Dendritic cell treated with granulocyte-macrophage colony-stimulating factor and Interleukin-4, amounts not matched to agents 40 ng/mL and 50 ng/mL, for 4 days (primary cell): ENCODE data around the gene RASA3.
"Not testable (repeated sequence)": the region's sequence is repeated elsewhere in the genome, so short reads cannot be mapped to it uniquely, and the experiment has no call there.

ENCODE experiments used
- H3K27ac Mint-ChIP-seq: one replicate; pipeline ENCODE4 v1.8.0; 2022; ENCODE audit warnings: mild to moderate bottlenecking, mixed read lengths
- H3K27me3 Mint-ChIP-seq: one replicate; pipeline ENCODE4 v1.8.0; 2022; ENCODE audit warnings: mild to moderate bottlenecking, mixed read lengths
- H3K36me3 Mint-ChIP-seq: one replicate; pipeline ENCODE4 v1.8.0; 2022; ENCODE audit warnings: low read depth, mixed read lengths
- H3K4me1 Mint-ChIP-seq: one replicate; pipeline ENCODE4 v1.8.0; 2022; ENCODE audit warnings: low read depth, mixed read lengths
- H3K4me3 Mint-ChIP-seq: one replicate; pipeline ENCODE4 v1.8.0; 2022; ENCODE audit warnings: mild to moderate bottlenecking, moderate library complexity, mixed read lengths
- H3K9me3 Mint-ChIP-seq: one replicate; pipeline ENCODE4 v1.8.0; 2022; ENCODE audit warnings: mixed read lengths
- intact Hi-C: fragments of 100-400 bp; cut with micrococcal nuclease; formaldehyde crosslinking; loops from one replicate; pipeline ENCODE4 v1.15.0; 2022

The RASA3 gene

GRCh38 chr13:114027826-114028225 lies 104.6 kb downstream of the RASA3 start:
- no peak overlapping the region for H3K4me3 Mint-ChIP-seq
- intact Hi-C loops: no loop called here
- no peaks in the 10 kb centered on the region for H3K27me3 Mint-ChIP-seq
- peaks cover 25% of the 10 kb centered on the region for H3K4me1 Mint-ChIP-seq
- H3K27ac Mint-ChIP-seq: no peak overlapping the region
- peaks cover 81% of the 10 kb centered on the region for H3K36me3 Mint-ChIP-seq
- H3K9me3 Mint-ChIP-seq: no peaks in the 10 kb centered on the region

DNA sequence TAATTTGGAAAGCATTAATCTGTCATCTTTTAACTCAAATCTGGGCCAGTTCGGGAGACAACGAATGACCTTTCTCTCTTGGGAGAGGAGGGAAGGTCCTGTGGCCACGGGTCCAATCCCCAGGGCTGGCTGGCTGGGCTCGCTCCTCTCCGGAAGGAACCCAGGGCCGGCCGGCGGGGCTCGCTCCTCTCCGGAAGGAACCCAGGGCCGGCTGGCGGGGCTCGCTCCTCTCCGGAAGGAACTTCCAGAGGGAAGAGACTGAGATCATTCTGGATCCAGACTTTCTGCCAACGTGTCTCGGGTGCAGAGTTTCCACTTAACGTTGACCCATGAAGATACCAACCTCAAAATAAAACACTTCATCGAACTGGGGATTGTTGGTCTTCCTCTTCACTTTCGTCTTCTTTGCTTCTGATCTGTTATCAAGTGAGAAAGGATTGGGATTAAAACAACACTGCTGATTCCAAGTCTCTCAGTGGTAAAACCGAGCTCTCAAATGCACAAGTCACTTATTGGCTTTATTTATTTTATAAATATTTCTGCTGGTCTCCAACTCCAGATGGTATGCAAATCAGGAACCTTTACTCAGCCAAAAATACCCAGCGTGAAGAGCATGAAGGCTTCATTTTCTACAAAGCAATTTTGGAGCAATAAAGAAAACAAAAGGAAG lies 105.2 kb downstream of the RASA3 start:
- Mint-ChIP-seq H3K27me3 (no peaks in the 10 kb centered on the region), H3K9me3 (no peaks in the 10 kb centered on the region), H3K27ac (no peak overlapping the region), H3K36me3 (peaks cover 83% of the 10 kb centered on the region), H3K4me3 (no peak overlapping the region), H3K4me1 (peaks cover 25% of the 10 kb centered on the region)
- intact Hi-C loops: no loop called here

- Mint-ChIP-seq H3K27me3 (no peaks in the 10 kb centered on the region), H3K27ac (no peak overlapping the region), H3K4me1 (peaks cover 25% of the 10 kb centered on the region), H3K9me3 (no peaks in the 10 kb centered on the region), H3K36me3 (peaks cover 86% of the 10 kb centered on the region), H3K4me3 (no peak overlapping the region)
- intact Hi-C loops: no loop called here
Measured at GRCh38 chr13:114026481-114026880, 105.9 kb downstream of the RASA3 start.

DNA sequence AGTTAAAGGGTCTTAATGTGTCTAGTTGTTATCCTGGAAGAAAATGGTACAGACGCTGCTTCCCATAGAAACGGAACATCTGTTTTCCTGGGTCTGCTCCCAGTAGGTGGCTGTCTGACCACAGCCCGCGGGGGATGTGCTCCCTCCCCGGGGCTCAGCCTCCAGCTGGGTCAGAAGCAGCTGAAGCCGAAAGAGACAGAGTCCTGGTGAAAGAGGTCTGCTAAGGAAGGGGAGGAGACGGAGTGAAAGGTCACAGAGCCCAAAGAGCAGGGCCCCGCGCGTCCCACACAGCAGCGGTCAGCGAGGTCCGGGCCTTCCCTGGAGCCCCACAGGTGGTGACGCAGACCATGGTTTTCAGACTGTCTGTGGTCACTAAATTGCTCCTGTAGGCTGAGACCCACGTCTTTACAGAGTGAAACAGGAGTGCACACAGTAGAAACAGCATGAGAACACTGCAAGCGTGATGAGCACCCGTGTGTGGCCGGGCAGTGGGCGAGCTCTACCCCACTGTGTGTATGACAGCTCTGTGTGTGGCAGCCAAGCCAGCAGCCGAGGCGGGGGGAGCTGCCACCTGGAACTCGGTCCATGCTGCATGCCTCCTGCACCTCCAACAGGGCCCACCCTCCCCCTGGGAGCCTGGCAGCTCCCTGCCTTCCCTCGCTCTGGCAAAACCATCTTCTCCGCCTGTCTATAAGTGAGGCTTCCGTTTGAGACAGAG lies 106.5 kb downstream of the RASA3 start:
- Mint-ChIP-seq H3K4me3 (no peak overlapping the region), H3K4me1 (peaks cover 25% of the 10 kb centered on the region), H3K27ac (no peak overlapping the region), H3K36me3 (peaks cover 86% of the 10 kb centered on the region), H3K9me3 (no peaks in the 10 kb centered on the region), H3K27me3 (no peaks in the 10 kb centered on the region)
- intact Hi-C loops: no loop called here

GRCh38 chr13:114025405-114025713 lies 107.1 kb downstream of the RASA3 start:
- Mint-ChIP-seq H3K27ac (no peak overlapping the region), H3K4me3 (no peak overlapping the region), H3K36me3 (peaks cover 87% of the 10 kb centered on the region), H3K9me3 (no peaks in the 10 kb centered on the region), H3K4me1 (peaks cover 20% of the 10 kb centered on the region), H3K27me3 (no peaks in the 10 kb centered on the region)
- intact Hi-C loops: no loop called here

DNA sequence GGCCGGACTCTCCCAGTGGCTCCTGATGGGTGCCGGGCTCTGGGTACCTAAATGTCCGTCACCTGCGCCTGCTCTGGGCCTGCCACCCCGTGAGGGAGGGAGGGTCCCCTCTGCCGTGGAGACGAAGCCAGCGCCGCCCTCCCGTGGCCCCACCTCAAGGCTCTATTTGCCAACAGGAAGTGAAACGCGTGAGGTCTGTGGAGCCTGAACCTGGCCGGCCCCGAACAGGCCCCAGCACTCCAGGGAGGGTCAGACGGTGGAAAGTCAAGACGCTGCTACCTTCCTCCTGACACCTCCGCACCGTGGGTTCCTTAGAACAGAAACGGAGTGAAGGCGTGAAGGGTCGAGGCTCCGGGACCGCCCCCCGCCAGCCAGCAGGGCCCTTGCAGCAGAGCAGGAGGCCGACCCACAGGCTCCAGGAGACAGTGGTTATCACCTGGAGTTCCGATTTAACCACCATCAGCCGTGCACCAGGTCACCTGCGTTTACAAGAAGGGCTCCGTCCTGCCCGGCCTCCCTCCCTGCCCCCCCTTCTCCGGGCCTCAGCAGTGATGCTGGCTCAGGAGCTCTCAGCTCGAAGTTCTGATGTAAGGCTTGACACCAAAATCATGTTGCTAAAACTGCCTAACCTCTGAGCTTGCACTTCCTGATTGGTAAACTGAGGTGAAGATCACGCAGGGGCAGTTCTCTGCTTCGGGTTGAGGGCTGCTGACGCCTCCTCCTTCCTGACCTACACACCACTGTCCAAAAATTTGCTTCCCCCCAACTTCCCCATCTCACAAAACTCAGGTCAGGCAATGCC lies 107.6 kb downstream of the RASA3 start:
- intact Hi-C loops: no loop called here
- H3K27me3 Mint-ChIP-seq: no peaks in the 10 kb centered on the region
- peaks cover 86% of the 10 kb centered on the region for H3K36me3 Mint-ChIP-seq
- H3K27ac Mint-ChIP-seq: no peak overlapping the region
- H3K4me1 Mint-ChIP-seq: peaks cover 15% of the 10 kb centered on the region
- no peak overlapping the region for H3K4me3 Mint-ChIP-seq
- no peaks in the 10 kb centered on the region for H3K9me3 Mint-ChIP-seq

GRCh38 chr13:114023716-114024602 lies 108.5 kb downstream of the RASA3 start:
- no peak overlapping the region for H3K4me3 Mint-ChIP-seq
- H3K27ac Mint-ChIP-seq: no peak overlapping the region
- no peaks in the 10 kb centered on the region for H3K9me3 Mint-ChIP-seq
- peaks cover 15% of the 10 kb centered on the region for H3K4me1 Mint-ChIP-seq
- H3K36me3 Mint-ChIP-seq: peaks cover 80% of the 10 kb centered on the region
- intact Hi-C loops: no loop called here
- H3K27me3 Mint-ChIP-seq: no peaks in the 10 kb centered on the region

- H3K9me3 Mint-ChIP-seq: no peaks in the 10 kb centered on the region
- H3K4me1 Mint-ChIP-seq: peaks cover 15% of the 10 kb centered on the region
- H3K36me3 Mint-ChIP-seq: peaks cover 74% of the 10 kb centered on the region
- no peaks in the 10 kb centered on the region for H3K27me3 Mint-ChIP-seq
- intact Hi-C loops: no loop called here
- H3K4me3 Mint-ChIP-seq: no peak overlapping the region
- H3K27ac Mint-ChIP-seq: no peak overlapping the region
Measured at GRCh38 chr13:114022876-114023275, 109.5 kb downstream of the RASA3 start.

GRCh38 chr13:114022309-114022669 lies 110.1 kb downstream of the RASA3 start:
- Mint-ChIP-seq H3K27ac (no peak overlapping the region), H3K36me3 (peaks cover 68% of the 10 kb centered on the region), H3K27me3 (no peaks in the 10 kb centered on the region), H3K4me3 (no peak overlapping the region), H3K9me3 (no peaks in the 10 kb centered on the region), H3K4me1 (peaks cover 15% of the 10 kb centered on the region)
- intact Hi-C loops: no loop called here

GRCh38 chr13:114021464-114022308 lies 110.7 kb downstream of the RASA3 start:
- intact Hi-C loops: no loop called here
- Mint-ChIP-seq H3K36me3 (peaks cover 62% of the 10 kb centered on the region), H3K27me3 (no peaks in the 10 kb centered on the region), H3K27ac (no peak overlapping the region), H3K9me3 (no peaks in the 10 kb centered on the region), H3K4me1 (peaks cover 15% of the 10 kb centered on the region), H3K4me3 (no peak overlapping the region)

GRCh38 chr13:114020750-114021463 lies 111.5 kb downstream of the RASA3 start:
- no peak overlapping the region for H3K27ac Mint-ChIP-seq
- H3K9me3 Mint-ChIP-seq: no peaks in the 10 kb centered on the region
- intact Hi-C loops: no loop called here
- no peaks in the 10 kb centered on the region for H3K27me3 Mint-ChIP-seq
- no peak overlapping the region for H3K4me3 Mint-ChIP-seq
- H3K36me3 Mint-ChIP-seq: peaks cover 54% of the 10 kb centered on the region
- H3K4me1 Mint-ChIP-seq: peaks cover 15% of the 10 kb centered on the region

DNA sequence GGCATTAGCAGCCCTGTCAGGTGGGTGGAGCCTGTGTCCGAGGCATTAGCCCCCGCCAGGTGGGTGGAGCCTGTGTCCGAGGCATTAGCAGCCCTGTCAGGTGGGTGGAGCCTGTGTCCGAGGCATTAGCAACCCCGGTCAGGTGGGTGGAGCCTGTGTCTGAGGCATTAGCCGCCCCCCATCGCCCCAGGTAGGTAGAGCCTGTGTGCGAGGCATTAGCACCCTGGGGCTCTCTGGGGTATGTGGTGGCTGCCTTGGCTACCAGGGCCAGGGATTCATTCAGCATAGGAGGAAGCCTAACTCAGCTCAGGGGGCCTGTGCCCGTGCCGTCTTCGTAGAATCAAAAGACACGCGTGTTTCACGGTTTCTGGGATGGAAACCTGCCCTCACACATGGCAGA lies 112.3 kb downstream of the RASA3 start:
- H3K27ac Mint-ChIP-seq, H3K9me3 Mint-ChIP-seq, intact Hi-C loops, H3K4me3 Mint-ChIP-seq, H3K27me3 Mint-ChIP-seq, H3K4me1 Mint-ChIP-seq: not testable (repeated sequence)
- peaks cover 47% of the 10 kb centered on the region for H3K36me3 Mint-ChIP-seq
